Midbrain (tissue), 1 donor: ENCODE data around the gene MEIS2.

Source experiments
- DNase-seq: peaks from one replicate; lab custom pipeline; 2025; lab: John Stamatoyannopoulos, UW

Gene MEIS2

DNA sequence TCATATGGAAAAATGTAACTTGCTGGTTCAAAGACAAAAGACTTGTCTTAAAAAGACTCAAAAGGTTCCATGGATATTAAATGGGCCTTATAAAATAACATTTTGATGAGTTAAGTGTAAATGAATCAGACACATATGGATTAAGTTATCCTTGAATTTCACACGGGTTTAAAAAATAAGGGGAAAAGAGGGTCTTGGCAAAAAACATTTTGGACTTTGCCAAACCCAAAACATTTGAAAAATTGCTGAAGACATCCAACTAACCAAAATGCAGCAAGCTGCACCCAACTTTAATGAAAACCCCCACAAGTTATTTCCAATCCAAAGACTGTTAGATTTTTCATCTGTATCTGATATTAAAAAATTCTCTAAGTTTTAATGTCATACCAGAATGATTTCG, 200.7 kb downstream of the MEIS2 start:
- DNase-seq, result no peak

DNA sequence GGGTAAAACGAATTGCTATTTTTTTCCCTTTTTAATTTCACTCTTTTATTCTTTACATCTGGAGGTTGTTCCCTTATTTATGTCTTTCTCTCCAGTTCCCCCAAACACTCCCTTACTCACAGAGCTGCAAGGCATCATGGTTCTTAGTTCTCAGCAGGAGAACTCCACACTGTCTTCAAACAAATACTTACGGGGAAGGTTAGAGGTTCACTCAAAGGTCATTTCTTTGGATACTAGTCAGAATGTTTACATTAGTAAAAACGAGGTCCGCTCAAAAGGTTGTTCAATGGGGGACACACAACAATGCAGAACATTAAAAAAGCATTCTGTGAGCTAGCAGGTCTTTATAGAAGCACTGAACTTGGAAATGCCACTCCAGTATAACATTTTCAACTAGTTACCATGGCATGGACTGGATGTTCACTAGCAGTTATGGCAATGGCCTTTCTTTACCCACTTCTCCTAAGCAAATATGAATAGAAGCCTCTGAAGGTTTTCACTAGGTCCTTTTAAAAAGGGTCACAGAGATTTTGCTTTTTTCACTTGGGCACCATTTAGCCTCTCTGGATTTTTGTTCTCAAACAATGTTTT, 201.7 kb downstream of the MEIS2 start:
- no peak for DNase-seq

DNA sequence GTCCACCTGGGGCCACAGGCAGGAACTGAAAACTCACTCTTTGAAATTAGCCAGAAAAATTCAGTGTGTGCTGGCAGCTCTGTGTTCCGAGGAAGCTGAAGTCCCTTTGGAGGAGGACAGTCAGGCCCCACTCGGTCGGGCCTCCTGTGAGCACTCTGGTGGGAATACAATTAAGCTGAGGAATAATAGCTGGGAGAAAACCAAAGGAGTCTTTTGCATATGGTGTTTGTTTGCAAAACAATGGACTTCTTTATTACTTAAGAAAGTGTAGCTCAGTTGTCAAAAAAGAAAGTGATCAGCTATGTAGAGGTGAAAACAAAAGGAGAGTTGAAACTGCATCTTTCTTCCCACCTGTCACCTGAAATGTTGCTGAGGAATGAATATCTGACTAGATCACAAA, 202.5 kb downstream of the MEIS2 start:
- DNase-seq, result no peak

DNA sequence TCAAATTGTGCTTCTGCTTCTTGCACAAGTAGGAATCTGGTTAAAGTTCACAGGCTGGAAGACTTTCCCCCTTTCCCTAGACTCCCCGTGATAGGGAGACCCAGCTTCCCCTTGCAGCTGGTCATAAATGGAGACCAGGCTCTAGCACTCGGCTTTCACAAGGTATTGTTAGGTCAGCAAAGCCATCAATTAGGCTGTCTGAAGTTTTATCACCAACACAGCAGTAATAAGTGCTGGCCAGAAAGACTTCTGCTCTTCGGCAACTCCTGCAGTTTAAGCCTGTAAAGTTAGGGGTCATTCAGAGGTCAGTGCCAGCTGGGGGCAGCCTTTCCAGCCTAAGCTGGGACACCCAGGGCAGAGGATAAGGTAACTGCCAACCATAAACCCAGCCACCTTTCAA, 203.4 kb downstream of the MEIS2 start:
- no peak for DNase-seq

DNA sequence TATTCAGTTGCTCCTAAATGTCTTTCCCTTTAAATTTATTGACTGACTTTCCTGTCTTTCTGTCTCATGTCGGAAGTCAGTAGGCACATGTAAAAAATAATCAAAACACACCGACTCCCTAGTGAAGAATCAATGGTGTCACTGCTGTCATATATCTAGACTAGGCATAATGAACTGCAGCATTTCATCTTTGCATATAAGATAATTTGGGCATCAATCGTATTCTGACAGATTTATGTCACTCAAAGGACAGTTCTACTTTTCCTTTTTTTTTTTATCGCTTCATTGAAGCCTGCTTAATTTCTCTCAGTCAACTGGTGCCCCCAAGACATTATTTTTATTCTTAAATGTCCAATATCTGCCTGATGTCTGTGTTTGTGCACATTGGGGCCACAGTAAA, 206.3 kb downstream of the MEIS2 start:
- DNase-seq, result no peak

DNA sequence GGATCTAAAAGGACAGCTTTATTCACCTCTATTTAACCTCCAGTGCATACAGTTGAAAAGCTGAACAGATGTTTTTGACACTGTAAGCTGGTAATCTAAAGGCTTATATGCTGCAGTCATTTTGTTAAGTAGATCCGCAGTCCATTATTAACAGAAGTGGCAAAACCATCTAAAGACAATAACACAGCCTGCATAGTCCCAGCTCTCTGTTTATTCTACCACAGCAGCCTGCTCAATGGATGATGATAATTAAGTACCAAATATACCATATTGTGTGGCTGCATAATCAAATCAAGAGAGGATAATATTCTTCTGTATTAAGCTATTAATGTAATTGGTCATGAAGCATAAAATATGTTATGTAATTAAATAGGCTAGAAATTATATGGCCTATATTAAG, 207.1 kb downstream of the MEIS2 start:
- no peak for DNase-seq

DNA sequence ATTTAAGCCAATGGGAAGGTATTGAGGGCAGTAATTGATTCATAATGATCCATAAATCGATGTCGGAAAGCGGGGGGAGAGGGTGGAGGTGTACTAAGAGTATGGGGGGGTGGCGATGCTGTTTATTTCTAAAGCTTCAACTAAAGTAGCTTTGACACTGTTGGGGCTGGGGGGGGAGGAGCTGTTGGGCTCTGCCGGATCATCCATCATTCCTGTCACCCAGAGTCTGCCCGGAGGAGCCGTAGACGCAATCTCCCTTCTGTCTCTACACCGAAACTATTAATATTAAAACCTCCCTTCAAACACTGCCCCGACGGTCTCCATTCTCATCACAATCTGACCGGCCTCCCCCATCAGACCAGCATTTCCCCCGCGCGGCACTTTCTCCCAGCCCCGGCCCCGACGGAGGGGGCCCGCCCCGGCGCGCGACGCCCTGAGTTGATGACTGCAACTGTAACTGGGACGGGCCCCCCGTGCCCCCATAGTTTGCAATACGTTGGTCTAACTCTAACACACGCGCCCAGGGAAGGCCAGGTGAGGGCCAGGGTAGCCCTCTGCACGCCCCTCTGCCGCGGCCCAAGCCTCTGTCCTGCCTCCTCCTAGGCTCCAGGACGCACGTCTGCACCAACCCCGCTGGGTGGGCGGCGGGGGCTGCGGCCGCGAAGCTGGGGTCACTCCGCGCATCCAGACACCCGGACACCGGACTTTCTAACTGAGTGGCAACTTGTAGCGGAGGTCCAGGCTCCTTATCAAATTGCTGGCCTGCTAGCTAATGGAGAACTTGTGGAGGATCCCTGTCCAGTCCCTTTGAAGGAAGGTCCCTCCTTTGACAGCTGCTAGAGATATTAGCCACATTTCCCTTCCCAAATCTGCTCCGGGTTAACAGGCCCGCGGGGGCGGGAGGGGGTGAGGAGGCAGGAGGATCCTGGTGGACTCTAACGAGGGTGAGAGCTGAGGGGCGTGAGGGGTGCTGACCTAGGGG, 212.0 kb downstream of the MEIS2 start:
- DNase-seq, result no peak

DNA sequence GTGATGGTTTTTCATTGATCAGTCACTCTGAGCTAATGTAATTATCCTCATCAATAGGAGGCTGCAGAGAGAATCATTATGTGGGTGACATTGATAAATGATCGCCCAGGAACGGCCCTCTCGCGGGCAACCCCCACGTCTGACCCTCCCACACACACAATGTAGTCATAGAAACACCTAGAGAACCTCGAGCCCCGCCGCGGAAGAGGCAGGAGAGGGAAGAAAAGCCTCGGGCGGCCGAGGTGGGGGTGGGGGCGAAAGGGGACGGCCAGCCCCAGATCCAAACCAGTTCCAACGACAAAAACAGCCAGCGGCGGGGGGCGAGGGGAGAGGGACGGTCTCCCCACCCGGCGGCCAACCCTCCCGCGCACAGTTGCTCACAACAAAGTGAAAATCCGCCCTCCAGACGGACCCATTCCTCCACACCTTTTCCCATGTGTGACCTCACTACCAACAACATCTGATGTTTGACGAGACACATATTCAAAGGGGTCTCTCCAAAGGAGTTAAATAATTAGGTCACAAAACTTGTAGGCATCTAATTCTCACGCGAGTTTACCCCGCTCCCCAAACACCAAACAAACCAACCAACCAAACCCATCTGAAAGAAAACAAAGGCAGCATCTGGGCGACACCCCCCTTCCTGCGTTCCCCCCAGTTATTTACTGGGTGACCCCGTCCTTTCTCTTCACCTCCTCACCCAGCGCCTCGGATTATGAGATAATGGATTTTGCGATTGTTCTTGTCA, 213.0 kb downstream of the MEIS2 start:
- no peak for DNase-seq

DNA sequence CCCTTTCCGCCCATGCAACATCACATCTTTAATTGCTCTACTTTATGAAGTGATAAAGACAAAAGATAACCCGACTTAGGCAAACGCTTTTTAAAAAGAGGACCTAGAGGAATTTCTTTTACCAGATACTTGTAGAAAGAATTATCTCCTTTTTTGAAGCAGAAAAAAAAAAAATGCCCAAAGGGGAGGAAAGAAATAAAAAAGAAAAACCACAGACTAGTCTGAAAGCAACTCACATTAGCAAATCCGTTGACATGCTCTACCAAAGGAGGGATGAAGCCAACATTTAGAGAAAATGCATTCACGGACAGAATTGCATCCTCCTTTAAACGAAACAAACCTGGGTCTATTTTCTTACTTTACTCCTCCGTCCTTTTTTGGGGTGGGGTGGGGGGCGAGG, 213.6 kb downstream of the MEIS2 start:
- no peak for DNase-seq

DNA sequence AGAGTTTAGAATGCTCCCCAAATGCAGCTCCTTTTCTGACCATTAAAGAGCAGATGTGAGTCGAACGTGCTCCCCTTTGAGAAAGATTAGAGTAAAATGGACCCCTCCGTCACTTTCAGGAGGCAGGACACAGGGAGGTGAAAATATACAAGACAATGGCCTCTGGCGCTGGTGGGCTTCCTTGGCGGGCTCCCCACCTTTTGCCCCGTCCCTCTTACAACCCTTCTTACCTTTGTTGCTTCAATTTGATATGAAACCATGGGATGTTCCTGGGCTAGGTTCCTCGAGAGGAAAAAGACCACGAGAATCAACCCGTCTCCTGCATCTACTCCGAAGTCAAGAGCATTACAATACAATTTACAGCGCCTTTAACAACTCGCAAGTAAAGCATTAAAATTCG, 214.2 kb downstream of the MEIS2 start:
- no peak for DNase-seq

DNA sequence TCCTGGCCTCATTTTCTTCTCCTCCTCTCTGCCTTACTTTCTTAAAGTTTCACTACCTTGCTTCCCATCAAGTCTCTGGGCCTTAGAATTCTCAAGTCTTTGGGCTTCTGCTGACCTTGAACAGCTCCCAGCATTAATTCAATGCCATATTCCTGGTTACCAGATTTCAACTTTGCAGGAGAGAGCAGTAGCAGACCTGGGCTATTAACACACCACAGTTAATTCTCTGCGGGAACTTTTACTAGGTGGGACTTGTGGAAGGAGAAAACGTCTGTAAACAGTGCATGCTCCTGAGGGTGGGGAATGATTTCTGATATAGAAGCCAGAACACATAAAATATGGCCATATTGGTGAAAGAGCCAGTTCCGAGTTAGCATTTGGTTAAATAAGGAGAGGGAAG, 214.6 kb downstream of the MEIS2 start:
- no peak for DNase-seq

DNA sequence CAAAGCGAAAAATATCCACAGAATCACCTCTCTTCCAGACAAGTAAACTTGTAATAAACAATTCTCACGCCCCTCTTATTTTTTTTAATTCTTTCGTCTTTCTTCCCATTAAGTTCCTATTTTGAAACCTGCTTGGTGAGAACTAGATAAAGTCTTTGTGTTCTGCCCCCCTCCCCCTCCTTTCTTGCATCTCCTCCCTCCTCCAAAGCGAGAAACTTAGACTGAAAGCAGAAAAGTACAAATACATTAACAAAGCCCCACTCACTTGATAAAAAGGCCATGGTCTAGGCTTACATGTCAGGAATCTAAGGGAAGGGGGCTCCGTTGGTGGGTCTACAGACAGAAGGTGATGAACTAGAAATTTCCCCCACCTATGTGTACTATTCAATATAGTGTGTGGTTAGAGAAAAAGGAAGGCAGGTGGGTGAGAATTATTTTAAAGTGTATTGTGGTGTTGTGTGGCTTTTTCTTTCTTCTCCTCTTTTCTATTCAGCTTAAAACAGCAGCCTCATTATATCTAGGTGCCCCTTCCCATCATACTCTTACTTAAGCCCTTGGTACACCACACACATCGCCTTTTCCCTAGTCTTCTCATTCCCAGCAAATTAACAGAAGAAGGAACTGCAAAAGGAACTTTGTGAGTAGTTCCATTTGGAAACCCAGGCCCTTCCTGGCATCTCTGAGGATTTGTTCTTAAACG, 215.3 kb downstream of the MEIS2 start:
- no peak for DNase-seq

DNA sequence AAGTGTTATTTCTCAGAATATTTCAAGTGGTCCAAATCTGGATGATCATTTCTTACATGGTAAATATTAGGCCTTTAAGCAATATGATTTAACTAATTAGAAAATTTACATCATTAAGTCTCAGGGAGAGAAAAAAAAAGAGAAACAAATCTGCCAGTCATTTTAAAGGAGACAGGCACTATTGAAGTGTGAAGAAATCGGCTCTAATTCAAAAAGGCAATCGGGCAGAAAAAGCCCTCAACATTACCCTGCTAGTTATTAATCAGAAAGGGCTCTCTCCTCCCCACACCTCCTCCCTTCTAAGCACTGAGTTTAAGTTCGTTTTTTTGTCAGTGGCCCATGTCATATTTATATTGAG, 215.9 kb downstream of the MEIS2 start:
- no peak for DNase-seq

DNA sequence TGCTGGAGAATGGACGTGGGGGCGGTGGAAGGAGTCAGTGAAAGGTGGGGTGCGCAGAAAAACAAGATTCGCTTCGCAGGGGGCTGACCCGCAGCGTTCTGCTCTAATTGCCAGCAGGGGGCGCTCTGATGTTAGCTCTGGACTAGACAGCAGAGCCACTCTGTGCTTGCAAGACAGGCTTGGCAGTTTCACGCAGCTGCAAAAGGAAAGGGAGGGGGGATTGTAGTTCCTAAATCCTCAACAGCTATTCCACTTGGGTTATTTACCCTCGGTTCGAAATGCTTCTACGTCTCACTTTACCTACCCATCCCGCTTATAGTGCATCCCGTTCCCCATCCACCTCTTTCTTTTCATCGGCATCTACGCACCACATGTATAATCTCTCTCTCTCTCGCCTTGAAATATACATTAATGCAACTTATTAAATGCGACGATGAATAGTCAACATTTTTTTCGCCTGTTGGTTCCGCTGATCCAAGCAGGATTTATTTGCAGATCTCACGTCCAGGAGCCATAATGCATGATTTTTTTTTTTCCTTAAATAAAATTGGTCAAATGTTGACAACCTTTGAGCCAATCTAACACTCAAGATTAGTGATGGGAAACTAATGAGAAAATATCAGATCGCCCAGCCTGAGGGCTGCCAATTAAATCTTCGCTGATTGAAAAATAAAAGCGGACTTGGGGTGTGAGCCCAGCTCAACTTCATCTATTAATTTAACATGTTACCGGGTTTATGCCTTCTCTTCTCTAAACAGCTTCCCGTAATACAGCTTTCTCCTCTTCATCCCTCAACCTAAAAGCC, 216.4 kb downstream of the MEIS2 start:
- peak; percentile 85 for DNase-seq

DNA sequence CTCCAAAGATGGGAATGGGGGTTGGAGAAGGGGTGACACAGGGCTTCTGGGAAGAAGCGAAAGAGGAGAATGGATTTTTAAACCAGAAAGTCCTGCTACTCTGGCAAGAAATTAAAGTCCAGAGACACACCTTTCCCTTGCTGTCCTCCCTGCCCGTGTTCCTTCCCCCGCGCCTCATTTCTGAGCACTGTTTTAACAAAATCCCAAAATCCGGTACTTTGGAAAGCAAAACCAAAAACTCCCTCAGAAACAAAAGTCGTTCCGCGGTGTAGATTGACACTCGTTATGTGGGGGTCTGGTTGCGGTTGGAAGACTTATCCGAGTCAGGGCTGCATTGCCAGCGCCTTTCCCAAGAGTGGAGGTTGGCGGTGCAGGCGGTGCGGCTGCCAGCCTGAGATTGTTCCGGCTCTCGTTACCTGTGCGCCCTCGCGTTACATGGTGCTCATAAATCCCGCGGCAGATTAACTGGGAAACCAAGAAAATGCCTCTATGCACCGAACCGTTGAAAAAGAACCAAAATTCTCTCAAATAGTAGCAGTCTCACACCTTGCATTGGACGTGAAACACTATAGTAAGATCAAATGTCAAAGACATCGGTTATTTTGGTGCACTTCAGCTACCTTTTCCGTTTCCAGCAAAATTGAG, 217.7 kb downstream of the MEIS2 start:
- no peak for DNase-seq

DNA sequence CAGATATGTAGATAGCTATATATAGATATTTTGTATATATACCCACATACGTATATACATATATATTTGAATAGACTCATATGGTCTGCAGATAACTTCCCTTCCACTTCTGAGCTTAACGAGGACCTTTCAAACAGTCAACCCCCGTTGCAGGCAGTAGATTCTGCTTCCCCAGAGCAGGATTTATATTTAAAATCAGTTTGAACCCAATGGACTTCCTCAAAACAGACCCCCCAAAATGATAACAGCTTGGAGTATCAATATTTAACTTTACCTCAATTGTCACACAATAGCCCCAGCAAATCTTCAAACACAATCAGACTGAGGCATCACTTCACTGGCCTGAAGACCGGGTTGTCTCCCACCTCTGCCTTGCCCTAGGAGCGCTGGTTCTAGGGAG, 218.3 kb downstream of the MEIS2 start:
- DNase-seq, result no peak

DNA sequence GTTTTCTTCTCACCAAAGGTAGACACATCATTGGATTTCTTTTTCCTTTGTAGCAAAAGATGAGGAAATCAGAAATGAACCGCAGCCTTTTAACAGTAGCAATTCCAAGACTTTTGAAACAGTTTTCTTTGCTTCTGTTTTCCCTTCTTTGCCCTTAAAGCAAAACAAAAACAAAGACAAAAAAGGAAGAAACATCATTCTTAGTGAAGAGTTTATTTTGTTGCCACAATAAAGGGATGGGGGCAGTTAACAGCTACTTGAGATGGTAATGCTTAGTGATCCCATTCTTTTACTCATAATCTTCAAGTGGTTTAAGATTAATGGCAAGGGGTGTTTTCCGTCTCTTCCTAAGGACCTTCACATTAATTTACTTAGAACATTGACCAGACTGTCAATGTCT, 218.8 kb downstream of the MEIS2 start:
- DNase-seq, result no peak

DNA sequence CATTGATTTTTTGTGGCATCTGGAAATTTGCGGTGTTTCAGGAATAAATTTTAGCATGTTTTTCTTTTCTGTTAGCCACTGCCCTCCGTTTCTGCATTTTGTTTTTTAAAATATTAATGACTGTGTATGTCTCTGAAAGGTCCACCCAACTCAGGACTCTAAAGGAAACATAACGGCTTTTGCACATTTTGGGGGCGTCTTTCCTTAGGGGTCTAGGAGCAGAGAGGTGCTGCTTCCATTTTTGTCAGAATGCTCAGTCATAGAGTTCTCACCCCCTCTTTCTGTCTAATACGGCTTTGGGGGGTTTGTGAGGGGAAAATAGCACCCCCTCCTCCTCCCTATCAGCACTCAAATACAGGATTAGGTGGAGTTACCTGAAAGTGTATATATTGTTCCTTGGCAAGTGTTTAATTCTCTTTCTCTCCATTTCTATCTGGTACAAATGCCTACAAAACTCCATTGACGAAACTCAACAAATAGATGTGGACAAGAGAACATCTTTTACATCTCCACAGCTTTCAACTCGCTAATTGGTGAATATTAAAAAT, 219.4 kb downstream of the MEIS2 start:
- no peak for DNase-seq

DNA sequence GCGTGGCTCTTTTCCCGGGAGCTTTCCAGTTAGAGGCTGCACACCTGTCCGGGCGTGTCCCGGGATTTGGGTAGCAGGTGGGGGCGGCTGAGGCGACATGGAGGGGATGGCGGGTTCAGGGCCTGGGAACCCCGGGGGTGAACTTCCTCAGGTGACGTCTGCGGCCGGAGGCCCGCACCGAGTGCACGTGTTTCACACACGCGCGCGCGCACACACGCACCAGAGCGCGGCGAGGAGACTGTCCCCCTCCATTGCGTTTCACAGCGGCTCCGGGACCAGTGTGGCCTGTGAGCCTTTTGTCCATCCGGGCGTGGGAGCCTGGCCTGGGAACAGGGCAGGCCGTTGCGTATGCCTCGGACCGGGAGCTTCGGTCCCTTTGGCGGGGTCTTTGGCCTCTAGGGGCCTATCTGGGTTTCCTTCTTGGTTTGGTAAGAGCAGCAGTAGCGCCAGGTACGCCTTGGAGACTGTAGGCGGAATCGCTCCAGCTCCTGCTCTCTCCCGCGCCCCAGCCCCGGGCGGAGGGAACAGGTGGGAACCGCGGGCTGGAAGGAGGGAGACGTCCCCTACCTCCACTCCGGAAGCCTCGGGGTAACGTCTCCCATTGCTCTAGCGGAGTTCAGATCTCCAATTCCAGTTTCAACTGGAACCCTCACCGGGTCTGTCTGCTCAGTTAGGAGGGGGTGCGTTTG, 220.0 kb downstream of the MEIS2 start:
- no peak for DNase-seq
